ENCODE results near the gene UBE2S.
"Not testable (repeated sequence)": the region's sequence is repeated elsewhere in the genome, so short reads cannot be mapped to it uniquely, and the experiment has no call there.

UBE2S gene

DNA sequence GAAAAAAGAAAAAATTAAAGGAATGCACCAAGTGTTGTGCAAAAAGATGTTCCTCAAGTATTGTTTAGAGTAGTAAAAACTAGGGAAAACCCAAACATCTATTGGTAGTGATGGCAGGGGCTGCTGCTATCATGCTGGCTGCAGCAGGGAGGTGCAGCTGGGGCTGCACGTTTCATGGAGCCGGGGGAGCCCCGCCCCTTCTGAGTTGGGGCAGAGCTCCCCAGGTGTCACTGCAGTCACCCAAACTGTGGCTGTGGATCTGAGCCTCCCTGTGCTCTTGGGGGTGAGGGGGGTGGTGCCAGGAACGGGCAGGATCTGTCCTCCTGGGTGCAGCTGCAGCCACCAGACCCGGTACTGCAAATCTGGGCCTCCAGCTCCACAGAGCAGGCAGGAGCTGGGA lies 11.5 kb upstream of the UBE2S start:
- Histone ChIP-seq H3K9me2 (replicated peaks; ENCODE audit: low read depth, low read length) (no peaks in the 10 kb centered on the region), H4K20me1 (ENCODE audit: insufficient read depth, low read length, poor library complexity, severe bottlenecking) (no peaks in the 10 kb centered on the region), H3K9me3 (ENCODE audit: insufficient read depth, low read depth, low read length) (no peaks in the 10 kb centered on the region), H3F3A (ENCODE audit: low read depth) (peaks cover 4% of the 10 kb centered on the region), H3K4me1 (ENCODE audit: insufficient read depth, low read length, poor library complexity, severe bottlenecking) (peaks cover 19% of the 10 kb centered on the region), H3K79me2 (ENCODE audit: insufficient read depth, low read length) (no peaks in the 10 kb centered on the region), H2AFZ (ENCODE audit: low read length) (no peak overlapping the region), H3K9ac (ENCODE audit: low read depth, low read length, poor library complexity, severe bottlenecking) (no peak overlapping the region), H3K4me3 (ENCODE audit: low read length, poor library complexity, severe bottlenecking) (no peak overlapping the region), H3K27me3 (ENCODE audit: insufficient read depth, low read length, poor library complexity, severe bottlenecking) (no peaks in the 10 kb centered on the region), H3K4me2 (ENCODE audit: low read depth, low read length, poor library complexity, severe bottlenecking) (no peak overlapping the region), H3K36me3 (ENCODE audit: insufficient read depth, low read length) (no peaks in the 10 kb centered on the region)
- TF ChIP-seq EZH2phosphoT487 (IDR thresholded peaks at IDR 0.05; ENCODE audit: borderline replicate concordance), result no peak
- TF ChIP-seq, protein P1, sequence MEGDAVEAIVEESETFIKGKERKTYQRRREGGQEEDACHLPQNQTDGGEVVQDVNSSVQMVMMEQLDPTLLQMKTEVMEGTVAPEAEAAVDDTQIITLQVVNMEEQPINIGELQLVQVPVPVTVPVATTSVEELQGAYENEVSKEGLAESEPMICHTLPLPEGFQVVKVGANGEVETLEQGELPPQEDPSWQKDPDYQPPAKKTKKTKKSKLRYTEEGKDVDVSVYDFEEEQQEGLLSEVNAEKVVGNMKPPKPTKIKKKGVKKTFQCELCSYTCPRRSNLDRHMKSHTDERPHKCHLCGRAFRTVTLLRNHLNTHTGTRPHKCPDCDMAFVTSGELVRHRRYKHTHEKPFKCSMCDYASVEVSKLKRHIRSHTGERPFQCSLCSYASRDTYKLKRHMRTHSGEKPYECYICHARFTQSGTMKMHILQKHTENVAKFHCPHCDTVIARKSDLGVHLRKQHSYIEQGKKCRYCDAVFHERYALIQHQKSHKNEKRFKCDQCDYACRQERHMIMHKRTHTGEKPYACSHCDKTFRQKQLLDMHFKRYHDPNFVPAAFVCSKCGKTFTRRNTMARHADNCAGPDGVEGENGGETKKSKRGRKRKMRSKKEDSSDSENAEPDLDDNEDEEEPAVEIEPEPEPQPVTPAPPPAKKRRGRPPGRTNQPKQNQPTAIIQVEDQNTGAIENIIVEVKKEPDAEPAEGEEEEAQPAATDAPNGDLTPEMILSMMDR (conservative IDR thresholded peaks at IDR 0.05; ENCODE audit: low read length), result no peak

DNA sequence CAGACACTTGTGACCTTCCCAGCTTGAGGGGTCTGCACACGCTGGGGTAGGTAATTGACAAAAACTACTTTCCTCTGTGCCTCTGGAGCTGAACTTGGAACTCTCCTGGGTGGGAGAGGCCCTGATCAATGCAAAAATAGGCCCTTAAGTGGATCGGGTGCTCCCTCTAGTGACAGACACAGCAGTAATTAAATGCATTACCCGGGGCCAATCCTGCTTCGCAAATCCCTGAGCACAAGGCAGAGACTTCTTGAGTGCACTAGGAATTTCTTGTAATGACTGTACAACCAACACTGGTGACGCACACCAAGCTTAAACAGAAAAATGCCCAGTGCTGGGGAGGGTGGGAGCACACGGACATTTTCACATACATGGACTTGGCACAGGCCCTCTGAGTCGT lies 10.6 kb upstream of the UBE2S start:
- Histone ChIP-seq H2AFZ (ENCODE audit: low read length) (no peak overlapping the region), H4K20me1 (ENCODE audit: insufficient read depth, low read length, poor library complexity, severe bottlenecking) (no peaks in the 10 kb centered on the region), H3K4me2 (ENCODE audit: low read depth, low read length, poor library complexity, severe bottlenecking) (no peak overlapping the region), H3K9me3 (ENCODE audit: insufficient read depth, low read depth, low read length) (no peaks in the 10 kb centered on the region), H3K79me2 (ENCODE audit: insufficient read depth, low read length) (no peaks in the 10 kb centered on the region), H3K4me1 (ENCODE audit: insufficient read depth, low read length, poor library complexity, severe bottlenecking) (peaks cover 19% of the 10 kb centered on the region), H3K27me3 (ENCODE audit: insufficient read depth, low read length, poor library complexity, severe bottlenecking) (no peaks in the 10 kb centered on the region), H3K36me3 (ENCODE audit: insufficient read depth, low read length) (no peaks in the 10 kb centered on the region), H3K9me2 (replicated peaks; ENCODE audit: low read depth, low read length) (no peaks in the 10 kb centered on the region), H3K4me3 (ENCODE audit: low read length, poor library complexity, severe bottlenecking) (no peak overlapping the region), H3F3A (ENCODE audit: low read depth) (peaks cover 4% of the 10 kb centered on the region), H3K9ac (ENCODE audit: low read depth, low read length, poor library complexity, severe bottlenecking) (no peak overlapping the region)
- TF ChIP-seq, protein P1 (conservative IDR thresholded peaks at IDR 0.05; ENCODE audit: low read length), result peak; percentile 84
- TF ChIP-seq EZH2phosphoT487 (IDR thresholded peaks at IDR 0.05; ENCODE audit: borderline replicate concordance), result no peak

DNA sequence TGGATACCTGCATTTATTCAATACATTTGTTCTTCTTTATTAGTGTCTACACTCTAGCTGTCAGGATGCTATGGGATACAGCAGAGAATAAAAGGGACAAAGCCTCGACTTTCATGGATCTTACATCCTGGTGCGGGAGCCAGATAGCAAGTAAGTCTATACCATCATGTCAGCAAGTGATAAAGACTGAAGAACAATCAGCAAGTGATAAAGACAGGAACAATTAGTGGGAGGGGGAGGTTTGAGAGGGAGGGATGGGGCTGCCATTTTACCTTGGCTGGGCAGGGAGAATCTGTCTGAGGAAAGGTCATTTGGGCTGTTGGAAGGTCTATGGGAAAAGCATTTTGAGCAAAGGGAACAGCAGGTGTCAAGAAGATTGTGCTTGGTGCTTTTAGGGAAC lies 2.6 kb upstream of the UBE2S start:
- H3F3A ChIP-seq (ENCODE audit: low read depth), result no peaks in the 10 kb centered on the region

DNA sequence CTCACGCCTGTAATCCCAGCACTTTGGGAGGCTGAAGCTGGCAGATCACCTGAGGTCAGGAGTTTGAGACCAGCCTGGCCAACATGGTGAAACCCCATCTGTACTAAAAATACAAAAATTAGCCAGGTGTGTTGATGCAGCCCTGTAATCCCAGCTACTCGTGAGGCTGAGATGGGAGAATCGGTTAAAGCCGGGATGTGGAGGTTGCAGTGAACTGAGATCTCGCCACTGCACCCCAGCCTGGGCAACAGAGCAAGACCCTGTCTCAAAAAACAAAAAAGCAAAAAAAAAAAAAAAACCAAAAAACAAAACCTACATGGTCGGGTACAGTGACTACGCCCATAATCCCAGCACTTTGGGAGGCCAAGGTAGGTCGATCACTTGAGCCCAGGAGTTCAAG lies 1.6 kb upstream of the UBE2S start:
- not testable (repeated sequence) for H3K4me2 ChIP-seq (ENCODE audit: low read depth, low read length, poor library complexity, severe bottlenecking); H3K9ac ChIP-seq (ENCODE audit: low read depth, low read length, poor library complexity, severe bottlenecking); H3K9me3 ChIP-seq (ENCODE audit: insufficient read depth, low read depth, low read length); H3K27me3 ChIP-seq (ENCODE audit: insufficient read depth, low read length, poor library complexity, severe bottlenecking); H3K4me3 ChIP-seq (ENCODE audit: low read length, poor library complexity, severe bottlenecking); H3K9me2 ChIP-seq (replicated peaks; ENCODE audit: low read depth, low read length); H2AFZ ChIP-seq (ENCODE audit: low read length); H3F3A ChIP-seq (ENCODE audit: low read depth)
- Histone ChIP-seq H4K20me1 (ENCODE audit: insufficient read depth, low read length, poor library complexity, severe bottlenecking) (peaks cover 25% of the 10 kb centered on the region), H3K79me2 (ENCODE audit: insufficient read depth, low read length) (peaks cover 33% of the 10 kb centered on the region), H3K4me1 (ENCODE audit: insufficient read depth, low read length, poor library complexity, severe bottlenecking) (peaks cover 27% of the 10 kb centered on the region), H3K36me3 (ENCODE audit: insufficient read depth, low read length) (peaks cover 10% of the 10 kb centered on the region; the same call in 1 of the 2 replicates)

More for the DNA sequence above, 2.6 kb upstream of the UBE2S start:
- Histone ChIP-seq H3K4me3 (ENCODE audit: low read length, poor library complexity, severe bottlenecking) (no peak overlapping the region), H3K4me2 (ENCODE audit: low read depth, low read length, poor library complexity, severe bottlenecking) (no peak overlapping the region), H3K79me2 (ENCODE audit: insufficient read depth, low read length) (peaks cover 23% of the 10 kb centered on the region), H3K4me1 (ENCODE audit: insufficient read depth, low read length, poor library complexity, severe bottlenecking) (peaks cover 22% of the 10 kb centered on the region), H2AFZ (ENCODE audit: low read length) (no peak overlapping the region), H3K27me3 (ENCODE audit: insufficient read depth, low read length, poor library complexity, severe bottlenecking) (peaks cover 5% of the 10 kb centered on the region), H4K20me1 (ENCODE audit: insufficient read depth, low read length, poor library complexity, severe bottlenecking) (peaks cover 21% of the 10 kb centered on the region), H3K9me2 (replicated peaks; ENCODE audit: low read depth, low read length) (no peaks in the 10 kb centered on the region), H3K9me3 (ENCODE audit: insufficient read depth, low read depth, low read length) (no peaks in the 10 kb centered on the region), H3K36me3 (ENCODE audit: insufficient read depth, low read length) (peaks cover 6% of the 10 kb centered on the region; the same call in 1 of the 2 replicates), H3K9ac (ENCODE audit: low read depth, low read length, poor library complexity, severe bottlenecking) (no peak overlapping the region)
- TF ChIP-seq, protein P1 (conservative IDR thresholded peaks at IDR 0.05; ENCODE audit: low read length), result no peak
- no peak for TF ChIP-seq EZH2phosphoT487 (IDR thresholded peaks at IDR 0.05; ENCODE audit: borderline replicate concordance)
